ENCODE measurements around the gene APOL2.
"Not testable (repeated sequence)": the region's sequence is repeated elsewhere in the genome, so short reads cannot be mapped to it uniquely, and the experiment has no call there.

Gene APOL2

DNA sequence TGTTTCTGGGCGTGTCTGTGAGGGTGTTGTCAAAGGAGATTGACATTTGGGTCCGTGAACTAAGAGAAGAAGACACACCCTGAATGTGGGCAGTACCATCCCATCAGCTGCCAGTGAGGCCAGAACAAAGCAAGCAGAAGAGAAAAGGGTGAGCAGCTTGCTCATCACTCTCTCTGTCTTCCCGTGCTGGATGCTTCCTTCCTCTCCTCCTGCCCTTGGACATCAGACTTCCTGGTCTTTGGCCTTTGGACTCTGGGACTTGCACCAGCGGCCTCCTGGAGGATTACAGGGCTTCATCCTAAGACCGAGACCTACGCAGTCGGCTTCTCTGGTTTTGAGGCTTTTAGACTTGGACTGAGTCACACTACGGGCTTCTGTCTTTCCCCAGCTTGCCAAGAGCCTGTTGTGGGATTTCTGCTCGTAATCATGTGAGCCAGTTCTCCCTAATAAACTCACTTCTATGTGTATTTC, 18.8 kb downstream of the APOL2 start:
- no peak for DNase-seq

DNA sequence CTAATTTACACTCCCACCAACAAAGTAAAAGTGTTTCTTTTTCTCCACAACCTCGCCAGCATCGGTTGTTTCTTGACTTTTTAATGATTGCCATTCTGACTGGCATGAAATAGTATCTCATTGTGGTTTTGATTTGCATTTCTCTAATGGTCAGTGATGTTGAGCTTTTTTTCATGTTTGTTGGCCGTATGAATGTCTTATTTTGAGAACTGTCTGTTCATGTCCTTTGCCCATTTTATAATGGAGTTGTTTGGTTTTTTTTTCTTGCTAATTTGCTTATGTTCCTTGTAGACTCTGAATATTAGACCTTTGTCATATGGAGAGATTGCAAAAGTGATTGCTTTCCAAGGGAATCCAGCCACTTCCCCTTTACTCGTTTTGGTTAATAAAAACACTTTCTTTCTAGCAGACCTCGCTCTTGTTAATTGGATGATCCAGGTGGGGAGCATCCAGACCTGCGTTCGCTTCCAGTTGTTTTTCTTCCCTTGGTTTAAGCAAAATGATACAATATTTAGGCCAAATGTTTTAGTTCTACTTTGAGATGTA, 20.6 kb downstream of the APOL2 start:
- no peak for DNase-seq

DNA sequence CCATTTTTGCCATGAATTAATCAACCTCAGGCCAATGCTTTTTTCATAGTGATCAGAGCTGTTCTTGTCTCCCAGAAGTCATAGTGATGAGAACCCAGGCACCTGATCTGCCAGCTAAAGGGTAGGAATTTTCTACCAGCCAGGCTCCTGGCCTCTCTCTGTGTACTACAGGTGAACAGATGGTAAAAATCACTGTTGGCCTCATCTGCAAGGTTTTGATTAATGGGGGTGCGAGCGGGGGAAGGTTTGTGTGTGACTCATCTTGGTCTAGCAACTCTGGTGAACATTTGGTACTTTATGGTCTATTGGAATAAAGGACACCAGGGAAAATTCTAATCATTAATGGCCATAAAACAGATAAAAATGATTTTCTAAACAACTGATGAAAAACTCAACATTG, 23.3 kb downstream of the APOL2 start:
- no peak for DNase-seq

DNA sequence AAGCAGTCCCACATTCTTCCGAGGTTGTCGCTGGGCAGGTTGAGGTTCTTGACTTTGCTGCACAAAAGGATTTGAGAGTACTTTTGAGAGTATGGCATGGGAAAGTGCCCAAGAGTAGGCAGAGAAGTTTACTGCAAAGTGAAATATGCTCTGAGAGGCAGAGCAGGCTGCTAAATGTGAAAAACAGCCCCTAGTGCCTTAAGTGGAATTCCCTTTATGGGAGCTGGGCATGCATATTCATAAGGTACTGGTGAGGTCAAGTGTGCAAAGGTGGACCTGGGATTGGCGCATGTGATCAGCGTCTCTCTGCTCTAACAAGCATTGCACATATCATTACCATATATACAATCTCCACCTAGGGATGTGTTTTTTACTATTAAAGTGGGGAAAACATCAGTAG, 25.7 kb downstream of the APOL2 start:
- DNase-seq: no peak

DNA sequence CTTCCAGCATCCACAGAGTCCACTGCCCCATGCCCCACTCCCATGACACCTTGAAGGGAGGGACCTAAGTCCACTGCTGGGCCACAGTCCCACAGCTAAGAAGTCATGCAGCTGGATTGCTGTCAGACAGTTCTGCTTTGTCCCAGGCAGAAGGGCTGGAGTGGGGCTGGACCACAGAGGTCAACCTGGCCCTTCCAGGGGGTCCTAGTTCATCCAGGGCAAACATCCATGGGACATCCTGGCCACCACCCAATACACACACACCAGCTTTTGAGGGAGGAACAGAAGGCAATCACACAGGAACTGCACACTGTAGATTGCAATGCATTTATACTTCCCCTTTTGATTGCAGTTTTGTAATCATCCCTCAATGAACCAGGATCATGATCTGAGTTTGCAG, 26.4 kb downstream of the APOL2 start:
- no peak for DNase-seq

DNA sequence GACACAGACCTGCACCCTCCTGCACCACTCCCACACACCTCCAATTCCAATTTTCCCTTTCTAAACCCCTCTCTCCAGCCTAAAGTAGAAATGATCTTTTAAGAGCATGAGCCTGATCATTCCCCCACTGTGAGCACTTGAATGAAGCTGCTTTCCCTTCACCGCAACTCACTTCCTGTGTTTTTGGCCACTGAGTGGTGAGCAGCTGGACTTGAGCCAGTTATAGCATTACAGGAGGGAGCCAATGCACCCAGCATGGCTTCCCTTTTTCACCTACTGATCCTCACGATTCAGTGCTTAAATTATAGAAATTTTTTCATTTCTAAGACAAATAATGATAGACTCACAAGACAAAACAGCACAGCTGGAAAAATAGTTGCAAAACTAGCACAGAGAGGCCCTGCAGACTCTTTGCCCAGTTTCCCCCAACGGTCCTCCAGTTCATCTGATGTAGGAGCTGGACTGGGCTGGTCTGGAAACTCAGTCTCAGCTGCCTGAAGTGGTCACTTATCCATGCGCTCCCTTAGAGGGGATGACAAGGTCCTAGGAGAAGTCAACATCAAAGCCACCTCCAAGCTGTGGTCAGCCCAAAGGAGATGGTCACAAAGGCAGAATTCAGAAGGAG, 28.0 kb downstream of the APOL2 start:
- DNase-seq: no peak

DNA sequence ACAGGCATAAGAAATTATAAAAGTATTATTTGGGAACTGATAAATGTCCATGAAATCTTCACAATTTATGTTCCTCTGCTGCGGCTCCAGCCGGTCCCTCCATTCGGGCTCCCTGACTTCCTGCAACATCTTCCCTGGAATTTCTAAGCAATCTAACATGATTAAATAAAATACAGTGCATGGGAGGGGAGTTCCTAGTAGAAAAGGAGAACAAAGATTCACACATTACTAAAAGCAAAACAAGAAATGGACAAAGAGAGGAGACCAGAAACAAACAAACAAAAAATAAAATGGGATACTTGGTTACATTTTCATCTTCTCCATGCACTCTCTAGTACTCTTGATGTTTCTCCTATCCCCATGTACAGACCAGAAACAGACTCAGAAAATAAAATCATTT, 29.1 kb downstream of the APOL2 start:
- DNase-seq: no peak

DNA sequence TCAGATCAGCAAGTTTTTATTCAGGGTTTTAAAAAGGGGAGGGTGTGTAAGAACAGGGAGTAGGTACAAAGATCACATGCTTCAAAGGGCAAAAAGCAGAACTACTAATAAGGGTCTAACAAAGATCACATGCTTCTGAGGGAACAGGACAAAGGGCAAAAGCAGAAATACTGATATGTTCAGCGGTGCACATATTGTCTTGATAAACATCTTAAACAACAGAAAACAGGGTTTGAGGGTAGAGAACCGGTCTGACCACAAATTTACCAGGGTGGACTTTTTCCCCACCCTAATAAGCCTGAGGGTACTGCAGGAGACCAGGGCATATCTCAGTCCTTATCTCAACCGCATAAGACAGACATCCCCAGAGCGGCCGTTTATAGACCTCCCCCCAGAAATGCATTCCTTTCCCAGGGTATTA, 29.8 kb downstream of the APOL2 start:
- DNase-seq: not testable (repeated sequence)

DNA sequence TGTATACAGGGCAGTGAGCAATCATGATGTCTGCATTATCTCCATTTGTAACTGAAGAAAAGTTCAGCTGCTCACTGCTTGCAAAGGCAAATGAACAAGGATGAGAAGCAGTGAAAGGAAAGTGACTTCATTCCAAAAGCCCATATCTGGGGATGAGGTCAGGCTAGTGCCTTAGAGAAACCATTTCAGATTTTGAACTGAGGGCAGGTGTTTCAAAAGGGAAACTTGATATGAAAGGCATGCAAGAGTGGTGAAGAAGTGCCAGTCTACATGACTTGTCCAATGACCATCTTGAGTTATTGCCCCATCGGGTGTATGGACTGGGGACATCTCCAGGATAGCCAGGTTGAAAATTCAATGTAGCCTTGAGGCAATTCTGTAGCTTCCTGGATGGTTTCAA, 30.4 kb downstream of the APOL2 start:
- no peak for DNase-seq

DNA sequence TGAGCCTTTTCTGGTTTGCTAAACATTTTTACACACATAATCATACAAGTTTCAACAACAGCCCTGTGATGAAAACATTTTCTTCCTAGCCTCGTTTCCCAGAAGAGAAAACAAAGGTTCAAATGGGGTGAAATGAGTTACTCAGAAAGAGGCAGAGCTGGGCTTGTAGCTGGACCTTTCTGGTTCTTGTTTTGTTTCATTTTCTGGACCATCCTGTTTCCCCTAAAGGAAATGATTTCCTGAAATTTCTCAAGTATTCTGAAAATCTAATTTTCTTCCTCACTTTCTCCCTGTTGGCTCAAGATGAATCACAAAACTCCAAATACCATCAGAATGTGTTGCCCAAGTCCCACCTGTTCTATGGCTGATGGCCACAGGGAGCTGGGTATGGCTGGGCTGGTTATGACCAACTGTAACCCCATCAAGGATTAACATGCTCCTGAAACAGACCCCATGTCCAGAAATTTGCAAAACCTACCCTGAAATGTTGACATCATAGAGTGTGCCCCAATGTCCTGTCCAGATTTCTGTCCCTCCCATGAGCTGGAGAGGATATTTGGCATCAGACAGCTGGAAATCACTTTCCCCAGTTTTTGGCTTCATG, 31.1 kb downstream of the APOL2 start:
- DNase-seq: no peak

DNA sequence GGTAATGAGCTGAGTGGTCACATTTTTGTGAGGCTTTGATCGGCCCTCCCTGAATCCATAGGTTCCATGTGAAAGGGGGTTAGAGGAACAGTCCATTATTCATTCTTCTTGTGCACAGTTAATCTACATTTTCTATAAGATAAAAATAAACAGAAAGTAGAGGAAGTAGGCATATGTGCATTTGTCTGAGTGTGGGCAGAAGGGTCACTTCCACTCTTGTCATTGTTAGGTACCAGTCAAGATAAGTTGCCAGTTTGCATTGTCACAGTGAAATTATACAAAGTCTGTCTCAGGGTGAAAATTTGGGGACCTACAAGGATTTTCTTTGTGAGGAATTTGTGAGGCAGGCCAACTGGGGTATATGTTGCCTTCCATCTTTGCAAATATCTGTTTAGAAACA, 33.1 kb downstream of the APOL2 start:
- DNase-seq: no peak

DNA sequence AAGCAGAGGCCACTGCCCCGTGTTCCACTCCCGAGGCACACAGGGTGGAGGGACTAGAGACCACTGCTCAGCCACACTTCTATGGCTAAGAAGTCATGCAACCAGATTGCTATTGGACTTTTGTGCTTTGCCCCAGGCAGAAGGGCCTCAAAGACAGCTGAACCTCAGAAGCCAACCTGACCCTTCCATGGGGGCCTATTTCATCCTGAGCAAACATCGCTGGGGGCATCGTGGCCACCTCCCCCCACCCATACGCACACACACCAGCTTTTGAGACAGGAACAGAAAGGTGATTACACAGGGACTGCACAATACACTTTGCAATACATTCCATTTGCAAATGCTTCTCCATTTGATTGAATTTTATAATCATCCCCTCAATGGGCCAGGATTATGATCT, 33.8 kb downstream of the APOL2 start:
- DNase-seq: not testable (repeated sequence)

DNA sequence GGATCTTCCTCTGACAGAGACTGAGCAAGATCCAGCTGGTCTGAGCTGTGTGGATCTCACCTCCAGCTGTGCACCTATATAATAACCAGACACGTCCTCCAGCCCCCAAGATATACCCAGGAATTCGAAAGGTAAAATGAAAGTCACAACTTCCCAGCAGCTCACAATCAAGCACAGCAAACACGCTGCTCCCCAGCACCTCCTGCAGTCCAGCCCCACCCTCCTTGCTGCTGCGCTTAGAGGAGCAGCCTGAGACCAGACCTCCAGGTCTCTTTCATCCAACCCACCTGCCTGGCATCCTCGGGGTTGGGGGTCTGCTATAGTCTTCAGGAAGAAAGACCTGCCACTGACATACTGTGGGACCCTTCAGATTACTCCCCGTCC, 34.7 kb downstream of the APOL2 start:
- no peak for DNase-seq

DNA sequence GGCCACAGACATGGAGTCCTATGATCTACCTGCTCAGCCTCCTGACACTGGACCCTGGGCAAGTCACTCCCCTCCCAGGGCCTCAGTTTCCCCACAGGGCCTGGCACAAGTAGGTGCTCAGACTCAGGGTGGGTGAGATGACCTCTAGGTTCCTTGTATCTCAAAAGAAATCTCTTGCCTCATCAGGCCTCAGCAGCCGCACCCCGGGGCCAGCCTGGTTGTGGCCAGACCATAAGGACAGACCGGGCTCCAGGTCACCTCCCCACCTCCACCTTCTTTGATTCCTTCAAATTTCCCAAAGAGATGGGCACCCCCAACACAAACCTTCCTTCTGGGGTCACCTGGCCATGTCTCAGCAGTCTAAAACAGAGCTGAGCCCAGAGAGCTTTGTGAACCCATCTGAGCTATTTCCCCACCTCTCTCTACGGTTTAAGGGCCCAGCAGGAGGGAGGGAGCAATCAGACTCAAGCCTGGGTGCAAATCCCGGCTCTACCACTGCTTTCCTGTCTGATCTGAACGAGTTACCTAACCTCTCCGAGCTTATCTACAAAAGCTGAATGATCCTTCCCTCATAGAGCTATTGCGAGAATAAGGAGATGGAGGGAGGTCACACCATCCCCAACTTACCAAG, 35.2 kb downstream of the APOL2 start:
- DNase-seq: no peak

DNA sequence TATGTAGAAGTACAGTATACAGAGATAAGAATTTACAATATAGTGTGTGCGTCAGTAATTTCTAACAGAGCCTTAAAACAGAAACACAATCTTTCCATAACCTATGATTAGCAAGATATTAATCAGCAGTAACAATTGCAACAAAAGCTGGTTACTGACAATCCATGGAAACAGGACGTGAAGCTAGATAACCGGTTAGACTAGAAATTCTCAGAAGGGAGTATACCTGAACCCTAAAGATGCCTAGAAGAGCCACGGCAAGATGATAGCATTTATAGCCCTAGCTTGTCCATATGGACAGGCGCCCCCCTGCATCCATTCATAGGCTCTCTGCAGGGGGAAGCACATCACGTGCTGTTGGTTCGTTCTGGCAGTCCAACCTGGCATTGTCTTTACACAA, 35.9 kb downstream of the APOL2 start:
- not testable (repeated sequence) for DNase-seq

DNA sequence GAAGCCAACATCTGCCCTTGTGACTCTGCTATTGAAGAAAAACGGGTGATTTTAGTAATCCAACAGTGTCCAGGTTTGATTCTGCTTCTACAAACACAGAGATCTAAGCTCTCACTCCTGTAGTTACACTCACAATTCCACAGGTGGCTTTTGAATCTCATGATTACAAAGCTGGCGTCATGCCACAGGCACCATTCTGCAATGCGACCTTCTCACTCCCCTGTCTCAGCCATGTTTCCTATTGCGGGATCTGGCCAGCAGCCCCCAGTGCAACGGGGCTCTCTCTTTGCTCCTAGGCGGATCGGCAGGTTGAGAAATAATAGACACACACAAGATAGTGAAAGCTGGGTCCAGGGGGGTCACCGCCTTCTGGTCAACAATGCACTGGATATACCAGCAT, 36.4 kb downstream of the APOL2 start:
- DNase-seq: not testable (repeated sequence)

DNA sequence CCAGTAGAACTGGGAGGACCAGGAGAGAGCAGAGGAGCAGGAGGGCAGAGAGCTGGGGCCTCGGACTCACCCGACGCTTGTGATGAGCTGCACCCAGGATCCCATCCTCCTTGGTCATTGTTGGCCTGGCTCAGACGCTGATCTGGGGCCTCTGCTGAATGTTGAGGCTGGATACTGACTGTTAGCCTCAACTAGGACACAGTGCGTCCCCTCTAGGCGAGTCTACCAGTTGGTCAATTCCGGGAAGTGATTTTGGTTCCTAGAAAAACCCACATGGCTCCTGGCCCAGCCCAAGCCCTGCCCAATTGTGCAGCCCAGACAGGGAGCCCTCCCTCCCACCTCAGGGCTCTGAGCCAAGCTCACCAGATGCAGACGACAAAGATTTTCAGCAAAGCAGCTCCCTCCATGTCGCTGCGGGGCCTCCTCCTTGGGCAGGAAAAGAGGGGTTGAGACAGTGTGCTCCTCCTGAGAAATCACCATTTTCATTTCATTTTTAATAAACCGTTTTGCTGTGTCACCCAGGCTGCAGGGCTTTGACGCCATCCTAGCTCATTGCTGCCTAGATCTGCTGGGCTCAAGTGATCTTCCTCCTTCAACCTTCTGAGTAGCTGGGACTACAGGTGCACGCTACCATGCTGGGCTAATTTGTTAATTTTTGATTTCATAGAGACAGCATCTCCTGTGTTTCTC, 37.6 kb downstream of the APOL2 start, which contains the start of gene APOL4:
Gene APOL4 (minus strand): TSS at position 180 of the 690 bp plus-strand sequence. CDS start 75 bp downstream, at position 105.
- DNase-seq: no peak

DNA sequence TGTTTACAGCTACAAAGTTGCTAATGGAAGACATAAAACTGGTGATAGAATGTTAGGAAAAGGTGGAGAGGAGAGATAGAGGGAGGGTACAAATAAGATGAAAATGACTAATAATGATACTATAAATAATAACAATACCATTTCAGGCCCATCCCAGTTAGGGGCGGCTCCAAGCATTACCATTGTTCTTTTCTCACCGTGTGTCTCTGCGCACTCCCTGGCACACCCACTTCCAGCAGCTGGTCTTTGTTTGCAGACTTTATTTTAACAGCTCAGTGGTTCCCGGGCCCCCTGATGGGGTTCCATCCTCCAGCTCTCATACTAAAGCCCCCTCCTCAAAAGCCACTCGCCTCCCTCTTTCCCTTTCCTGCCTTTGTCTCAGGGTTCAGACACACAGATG, 38.3 kb downstream of the APOL2 start:
- DNase-seq: not testable (repeated sequence)

DNA sequence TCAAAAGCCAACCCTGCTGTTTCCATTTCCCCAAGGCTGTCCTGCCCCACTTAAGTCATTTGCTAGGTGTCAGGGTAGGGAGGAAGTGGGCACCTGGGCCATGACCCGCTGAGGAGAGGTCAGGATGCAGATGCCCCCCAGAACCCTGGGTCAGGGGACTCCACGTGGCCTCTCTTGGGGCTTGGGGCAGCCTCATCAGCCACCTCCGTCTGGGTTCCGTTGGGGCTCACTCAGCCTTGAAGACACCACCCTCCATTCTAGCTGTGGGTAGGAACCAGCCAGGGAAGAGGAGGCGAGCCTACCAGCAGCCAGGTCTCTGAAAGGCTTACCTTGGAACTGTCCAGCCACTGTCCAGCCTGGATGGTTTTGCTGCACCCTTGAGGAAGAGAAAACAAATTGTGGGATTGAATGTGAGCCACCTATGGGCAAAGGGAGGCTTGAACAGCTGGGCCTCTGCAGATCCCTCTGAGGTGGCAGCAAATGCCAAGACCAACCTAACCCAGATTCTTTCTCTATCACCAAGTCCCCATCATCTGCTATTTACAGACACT, 40.3 kb downstream of the APOL2 start:
- DNase-seq: no peak

DNA sequence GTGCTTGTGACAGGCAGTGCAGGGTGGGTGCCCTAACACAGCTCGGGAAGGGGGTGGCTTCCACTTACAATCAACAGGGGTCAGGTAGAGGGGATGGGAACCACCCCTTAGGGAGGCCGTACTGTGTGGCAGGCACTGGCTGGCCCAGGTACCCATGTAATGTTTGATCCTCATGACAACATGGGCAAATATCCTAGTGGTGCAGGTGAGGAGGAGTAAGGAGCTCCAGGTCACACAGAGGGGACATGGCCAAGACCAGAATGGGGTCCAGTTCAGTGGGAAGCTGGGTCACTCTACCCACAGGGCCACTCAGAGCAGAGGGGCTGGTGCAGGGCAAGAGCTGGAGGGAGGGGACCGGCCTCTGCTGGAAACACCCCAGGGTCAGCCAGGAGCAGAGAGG, 40.8 kb downstream of the APOL2 start:
- DNase-seq: no peak

DNA sequence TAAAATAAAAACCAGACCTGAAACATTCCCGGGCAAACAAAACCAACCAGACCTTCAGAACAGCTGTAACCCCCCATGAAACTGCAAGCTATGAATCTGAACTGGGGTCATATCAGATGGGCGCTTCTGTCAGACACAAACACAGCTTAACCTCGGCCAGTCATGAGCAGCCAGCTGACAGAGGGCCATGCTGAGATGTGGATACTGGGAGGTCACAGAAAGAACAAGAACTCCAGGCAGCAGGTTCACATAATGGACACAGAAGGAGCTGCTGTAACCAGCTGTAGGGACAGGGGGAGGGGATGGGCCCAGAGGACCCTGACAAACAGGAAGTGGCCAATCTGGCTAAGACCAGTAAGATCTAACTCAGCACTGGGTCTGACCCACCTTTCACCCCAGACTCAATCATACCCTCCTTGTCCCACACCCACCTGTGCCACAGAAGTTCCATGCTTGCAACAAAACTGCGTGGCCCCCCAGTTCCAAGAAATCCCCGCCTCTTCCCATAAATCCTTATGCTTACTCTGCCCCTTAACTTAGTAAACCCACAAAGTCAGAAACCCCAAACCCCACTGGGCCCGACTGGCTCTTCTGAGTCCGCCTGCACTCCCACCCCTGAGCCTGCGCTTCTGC, 41.7 kb downstream of the APOL2 start:
- no peak for DNase-seq

DNA sequence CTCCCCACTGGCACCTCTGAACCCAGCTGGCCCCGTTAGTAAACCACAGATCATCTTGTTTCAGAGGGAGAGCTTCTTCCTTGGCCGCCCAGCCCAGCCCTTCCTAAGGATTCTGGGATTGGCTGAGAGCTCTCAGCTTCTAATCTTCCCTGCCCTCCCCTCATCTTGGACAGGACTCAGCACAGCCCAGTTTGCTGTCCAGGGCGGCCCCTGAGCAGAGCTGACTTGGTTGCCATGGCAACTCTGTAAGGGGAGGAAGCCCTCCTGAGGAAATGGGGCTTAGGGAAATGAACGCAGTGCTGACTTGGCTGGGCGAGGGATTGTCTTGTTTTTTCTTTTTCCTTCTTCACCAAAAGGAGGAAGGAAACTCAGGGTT, 42.3 kb downstream of the APOL2 start:
- no peak for DNase-seq
